ENCODE results near the gene ZMIZ1. TPM values are rescaled to one million over a fixed set of nuclear protein-coding genes. Genes with fewer than 3 reads are reported as not detected.

Gene ZMIZ1
- total and polyA plus RNA-seq, 5 donors: 38.0 to 83.1 (median 71.1) TPM

GRCh38 chr10:79349072-79349491 is 280.3 kb downstream of the ZMIZ1 start:
- WGBS: 82% methylated on average over 6 of the region's 6 CpGs
- Histone ChIP-seq H3K4me3 (ENCODE audit: low read length) (no peak overlapping the region), H3K27me3 (ENCODE audit: control insufficient read depth, insufficient read depth) (no peaks in the 10 kb centered on the region), H3K9me3 (ENCODE audit: control insufficient read depth, low read length) (no peaks in the 10 kb centered on the region), H3K27ac (ENCODE audit: low read length) (peak overlapping the region; percentile 0), H3K4me1 (ENCODE audit: control insufficient read depth, insufficient read depth, low read length) (peaks cover 13% of the 10 kb centered on the region)
- intact Hi-C loops (cut with DNase I): no loop called here
- ATAC-seq: no peak
- no peak for DNase-seq

- H3K9me3 ChIP-seq (ENCODE audit: control insufficient read depth, low read length): no peaks in the 10 kb centered on the region
- DNase-seq (no peak), ATAC-seq (no peak)
- WGBS: 77% methylated on average over 6 of the region's 6 CpGs
- no peak overlapping the region for H3K27ac ChIP-seq (ENCODE audit: low read length)
- H3K4me3 ChIP-seq (ENCODE audit: low read length): no peak overlapping the region
- H3K4me1 ChIP-seq (ENCODE audit: control insufficient read depth, insufficient read depth, low read length): peaks cover 13% of the 10 kb centered on the region
- intact Hi-C loops (cut with DNase I): no loop called here
- no peaks in the 10 kb centered on the region for H3K27me3 ChIP-seq (ENCODE audit: control insufficient read depth, insufficient read depth)
These were observed 281.1 kb downstream of the ZMIZ1 start for GRCh38 chr10:79349766-79350406.

DNA sequence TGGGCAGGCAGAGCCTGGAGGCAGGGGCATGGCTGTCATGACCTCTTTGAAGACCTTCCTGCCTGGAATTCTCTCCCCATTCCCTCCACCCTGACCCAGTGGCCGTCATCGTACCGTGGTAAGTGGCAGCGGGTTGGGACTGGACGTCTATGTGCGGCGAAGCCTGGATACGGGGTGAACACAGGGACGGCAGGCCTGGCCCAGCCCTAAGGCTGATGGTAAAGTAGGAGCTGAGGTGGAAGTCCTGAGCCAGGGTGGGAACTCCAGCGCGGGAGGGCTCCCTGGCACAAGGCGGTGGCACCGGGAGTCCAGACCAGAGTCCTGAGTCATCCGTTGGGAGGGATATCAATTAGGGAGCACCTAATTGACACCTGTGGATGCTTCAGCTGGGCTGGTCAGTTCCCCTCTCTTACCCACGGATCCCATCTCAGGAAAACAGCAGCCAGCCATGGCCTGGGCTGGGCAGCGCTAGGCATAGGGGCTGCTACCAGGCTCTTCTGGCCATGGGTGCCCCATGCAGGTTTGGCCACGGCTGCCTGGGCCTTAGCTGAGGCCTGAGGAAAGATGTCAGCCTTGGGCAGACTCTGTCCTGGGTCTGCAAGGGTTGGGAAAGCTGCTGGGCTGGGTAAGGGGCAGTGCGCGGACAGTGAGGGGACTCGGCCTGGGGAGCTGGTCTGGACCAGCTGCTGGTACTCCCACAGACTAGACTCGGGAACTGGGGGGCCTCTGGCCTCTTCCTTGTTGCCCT is 281.8 kb downstream of the ZMIZ1 start:
- Histone ChIP-seq H3K4me3 (ENCODE audit: low read length) (no peak overlapping the region), H3K9me3 (ENCODE audit: control insufficient read depth, low read length) (no peaks in the 10 kb centered on the region), H3K27ac (ENCODE audit: low read length) (no peak overlapping the region), H3K4me1 (ENCODE audit: control insufficient read depth, insufficient read depth, low read length) (peaks cover 13% of the 10 kb centered on the region), H3K27me3 (ENCODE audit: control insufficient read depth, insufficient read depth) (no peaks in the 10 kb centered on the region)
- intact Hi-C loops (cut with DNase I): no loop called here
- DNase-seq (peak in 1 of 3 donors; percentile 53), ATAC-seq (no peak)
- WGBS: 92% methylated on average over 21 of the region's 21 CpGs

GRCh38 chr10:79351332-79351731 is 282.6 kb downstream of the ZMIZ1 start:
- no peaks in the 10 kb centered on the region for H3K9me3 ChIP-seq (ENCODE audit: control insufficient read depth, low read length)
- whole genome bisulfite sequencing: 90% methylated on average over 13 of the region's 13 CpGs
- no peaks in the 10 kb centered on the region for H3K27me3 ChIP-seq (ENCODE audit: control insufficient read depth, insufficient read depth)
- no peak overlapping the region for H3K27ac ChIP-seq (ENCODE audit: low read length)
- DNase-seq: no peak
- ATAC-seq: no peak
- intact Hi-C loops (cut with DNase I): no loop called here
- no peak overlapping the region for H3K4me3 ChIP-seq (ENCODE audit: low read length)
- peaks cover 8% of the 10 kb centered on the region for H3K4me1 ChIP-seq (ENCODE audit: control insufficient read depth, insufficient read depth, low read length)

DNA sequence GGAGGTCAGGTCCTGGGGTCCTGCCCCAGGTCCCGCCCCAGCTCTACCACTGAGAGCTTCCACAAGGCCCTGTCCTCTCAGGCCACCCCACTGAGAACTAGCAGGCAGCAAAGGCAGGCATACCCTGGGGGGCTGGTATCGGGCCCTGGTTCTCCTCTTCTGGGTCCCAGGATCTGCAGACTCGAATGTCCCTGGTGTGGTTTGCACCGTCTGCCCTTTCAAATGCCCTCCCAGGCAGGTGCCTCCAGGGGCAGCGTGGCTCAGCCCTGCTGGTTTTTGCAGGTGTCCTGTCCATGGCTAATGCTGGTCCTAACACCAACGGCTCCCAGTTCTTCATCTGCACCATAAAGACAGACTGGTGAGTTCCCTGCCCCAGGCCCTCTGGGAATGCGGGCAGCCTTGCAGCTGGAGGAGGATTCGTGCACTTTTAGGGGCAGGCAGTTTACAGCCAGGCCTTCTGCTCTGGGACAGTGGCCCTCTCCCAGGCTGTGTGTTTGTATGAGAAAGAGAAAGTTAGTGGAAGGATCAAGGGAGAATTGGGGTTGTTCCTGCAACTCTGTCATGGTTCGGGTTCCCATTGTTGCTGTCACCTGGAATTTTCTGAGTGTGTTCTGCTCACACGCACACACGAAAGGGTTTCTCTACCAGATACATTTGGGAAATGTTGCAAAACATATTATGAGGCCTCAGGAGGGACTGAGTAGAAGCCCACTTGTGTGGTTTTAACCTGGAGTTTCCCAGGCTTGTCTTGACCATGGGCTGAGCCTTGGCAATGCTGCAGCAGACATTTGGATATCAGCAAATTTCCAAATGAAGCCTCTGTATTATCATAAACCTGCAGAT is 283.5 kb downstream of the ZMIZ1 start:
- intact Hi-C loops (cut with DNase I): no loop called here
- H3K9me3 ChIP-seq (ENCODE audit: control insufficient read depth, low read length): no peaks in the 10 kb centered on the region
- no peak for ATAC-seq
- H3K27ac ChIP-seq (ENCODE audit: low read length): no peak overlapping the region
- H3K4me1 ChIP-seq (ENCODE audit: control insufficient read depth, insufficient read depth, low read length): peaks cover 8% of the 10 kb centered on the region
- H3K4me3 ChIP-seq (ENCODE audit: low read length): no peak overlapping the region
- no peaks in the 10 kb centered on the region for H3K27me3 ChIP-seq (ENCODE audit: control insufficient read depth, insufficient read depth)
- WGBS: 95% methylated on average over 11 of the region's 11 CpGs
- DNase-seq: no peak

DNA sequence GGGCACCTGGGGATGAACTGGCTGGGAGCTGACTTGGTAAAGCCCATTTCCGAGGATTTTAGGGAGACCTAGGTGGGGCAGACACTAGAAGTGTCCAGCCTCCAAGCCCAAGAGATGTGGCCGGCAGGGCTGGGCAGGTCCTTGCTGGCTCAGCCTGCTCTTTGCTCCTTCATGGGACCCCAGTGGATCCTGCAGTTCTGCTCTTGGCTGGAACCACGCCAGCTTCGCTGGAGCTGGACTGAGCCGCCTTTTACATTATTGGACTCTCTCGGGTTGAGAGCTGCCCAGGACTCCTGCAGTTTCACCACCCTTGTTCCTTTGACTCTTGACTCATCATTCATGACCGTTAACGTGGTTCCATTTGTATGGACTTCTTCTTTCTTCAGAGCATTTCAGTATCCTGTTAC is 284.2 kb downstream of the ZMIZ1 start:
- WGBS: 83% methylated on average over 8 of the region's 8 CpGs
- H3K27ac ChIP-seq (ENCODE audit: low read length): no peak overlapping the region
- peak in 1 of 3 donors; percentile 65 for DNase-seq
- ATAC-seq: no peak
- no peaks in the 10 kb centered on the region for H3K27me3 ChIP-seq (ENCODE audit: control insufficient read depth, insufficient read depth)
- no peaks in the 10 kb centered on the region for H3K9me3 ChIP-seq (ENCODE audit: control insufficient read depth, low read length)
- H3K4me1 ChIP-seq (ENCODE audit: control insufficient read depth, insufficient read depth, low read length): peaks cover 8% of the 10 kb centered on the region
- no peak overlapping the region for H3K4me3 ChIP-seq (ENCODE audit: low read length)
- intact Hi-C loops (cut with DNase I): no loop called here

DNA sequence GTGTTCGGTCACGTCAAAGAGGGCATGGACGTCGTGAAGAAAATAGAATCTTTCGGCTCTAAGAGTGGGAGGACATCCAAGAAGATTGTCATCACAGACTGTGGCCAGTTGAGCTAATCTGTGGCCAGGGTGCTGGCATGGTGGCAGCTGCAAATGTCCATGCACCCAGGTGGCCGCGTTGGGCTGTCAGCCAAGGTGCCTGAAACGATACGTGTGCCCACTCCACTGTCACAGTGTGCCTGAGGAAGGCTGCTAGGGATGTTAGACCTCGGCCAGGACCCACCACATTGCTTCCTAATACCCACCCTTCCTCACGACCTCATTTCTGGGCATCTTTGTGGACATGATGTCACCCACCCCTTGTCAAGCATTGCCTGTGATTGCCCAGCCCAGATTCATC is 285.0 kb downstream of the ZMIZ1 start:
- WGBS: 83% methylated on average over 11 of the region's 11 CpGs
- no peak overlapping the region for H3K27ac ChIP-seq (ENCODE audit: low read length)

GRCh38 chr10:79354141-79354540 is 285.4 kb downstream of the ZMIZ1 start:
- ATAC-seq (no peak), DNase-seq (no peak)
- Histone ChIP-seq H3K4me3 (ENCODE audit: low read length) (no peak overlapping the region), H3K9me3 (ENCODE audit: control insufficient read depth, low read length) (no peaks in the 10 kb centered on the region), H3K4me1 (ENCODE audit: control insufficient read depth, insufficient read depth, low read length) (no peaks in the 10 kb centered on the region), H3K27ac (ENCODE audit: low read length) (no peak overlapping the region), H3K27me3 (ENCODE audit: control insufficient read depth, insufficient read depth) (no peaks in the 10 kb centered on the region)
- WGBS: 56% methylated on average over 3 of the region's 3 CpGs
- intact Hi-C loops (cut with DNase I): no loop called here

More for the DNA sequence above, 285.0 kb downstream of the ZMIZ1 start:
- DNase-seq: peak in 1 of 3 donors; percentile 47
- ATAC-seq: no peak
- no peaks in the 10 kb centered on the region for H3K27me3 ChIP-seq (ENCODE audit: control insufficient read depth, insufficient read depth)
- no peak overlapping the region for H3K4me3 ChIP-seq (ENCODE audit: low read length)
- intact Hi-C loops (cut with DNase I): no loop called here
- no peaks in the 10 kb centered on the region for H3K9me3 ChIP-seq (ENCODE audit: control insufficient read depth, low read length)
- peaks cover 3% of the 10 kb centered on the region for H3K4me1 ChIP-seq (ENCODE audit: control insufficient read depth, insufficient read depth, low read length)

DNA sequence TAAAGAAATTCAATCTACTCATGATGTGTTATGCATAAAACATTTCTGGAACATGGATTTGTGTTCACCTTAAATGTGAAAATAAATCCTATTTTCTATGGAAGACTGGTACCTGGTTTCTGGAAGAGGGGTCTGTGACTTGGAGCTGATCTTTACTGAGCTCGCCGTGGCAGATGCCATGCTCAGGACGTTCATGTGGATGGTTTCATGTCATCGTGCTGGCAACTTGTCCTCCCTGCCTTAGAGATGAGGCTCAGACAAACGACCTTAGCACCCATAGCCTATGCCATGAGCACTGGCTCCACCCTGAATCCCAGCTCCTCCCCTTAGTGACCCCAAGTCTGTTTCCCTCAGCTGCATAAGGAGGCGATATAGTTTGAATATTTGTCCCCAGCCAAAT is 285.8 kb downstream of the ZMIZ1 start:
- no peak overlapping the region for H3K4me3 ChIP-seq (ENCODE audit: low read length)
- H3K27me3 ChIP-seq (ENCODE audit: control insufficient read depth, insufficient read depth): no peaks in the 10 kb centered on the region
- no peak for DNase-seq
- WGBS: 91% methylated on average over 6 of the region's 6 CpGs
- intact Hi-C loops (cut with DNase I): no loop called here
- ATAC-seq: no peak
- H3K4me1 ChIP-seq (ENCODE audit: control insufficient read depth, insufficient read depth, low read length): no peaks in the 10 kb centered on the region
- no peak overlapping the region for H3K27ac ChIP-seq (ENCODE audit: low read length)
- no peaks in the 10 kb centered on the region for H3K9me3 ChIP-seq (ENCODE audit: control insufficient read depth, low read length)

GRCh38 chr10:79355420-79356017 is 286.8 kb downstream of the ZMIZ1 start:
- intact Hi-C loops (cut with DNase I): no loop called here
- ATAC-seq: no peak
- Histone ChIP-seq H3K27me3 (ENCODE audit: control insufficient read depth, insufficient read depth) (no peaks in the 10 kb centered on the region), H3K9me3 (ENCODE audit: control insufficient read depth, low read length) (no peaks in the 10 kb centered on the region), H3K4me1 (ENCODE audit: control insufficient read depth, insufficient read depth, low read length) (no peaks in the 10 kb centered on the region), H3K27ac (ENCODE audit: low read length) (no peak overlapping the region), H3K4me3 (ENCODE audit: low read length) (no peak overlapping the region)
- no peak for DNase-seq
- 89% methylated on average over 6 of the region's 6 CpGs for WGBS

- no peak overlapping the region for H3K4me3 ChIP-seq (ENCODE audit: low read length)
- no peak overlapping the region for H3K27ac ChIP-seq (ENCODE audit: low read length)
- no peaks in the 10 kb centered on the region for H3K9me3 ChIP-seq (ENCODE audit: control insufficient read depth, low read length)
- no peak for DNase-seq
- H3K27me3 ChIP-seq (ENCODE audit: control insufficient read depth, insufficient read depth): no peaks in the 10 kb centered on the region
- no peaks in the 10 kb centered on the region for H3K4me1 ChIP-seq (ENCODE audit: control insufficient read depth, insufficient read depth, low read length)
- ATAC-seq: no peak
- intact Hi-C loops (cut with DNase I): no loop called here
- WGBS: 89% methylated on average over 5 of the region's 5 CpGs
These were observed 287.3 kb downstream of the ZMIZ1 start for GRCh38 chr10:79356104-79356503.
